HL-60 (cell line): Measurements from ENCODE around the gene MUC6.

Experiments used
- GABPA ChIP-seq: IDR thresholded peaks from 2 replicates; pipeline ENCODE4 v1.6.1; 2012; ENCODE audit warnings: low read depth
- TF ChIP-seq, protein P1 (sequence below): IDR thresholded peaks from one replicate; pipeline ENCODE4 v1.5.1; 2011; ENCODE audit warnings: low read length, control low read depth, inconsistent platforms; ENCODE audit not compliant: insufficient read depth

DNA sequence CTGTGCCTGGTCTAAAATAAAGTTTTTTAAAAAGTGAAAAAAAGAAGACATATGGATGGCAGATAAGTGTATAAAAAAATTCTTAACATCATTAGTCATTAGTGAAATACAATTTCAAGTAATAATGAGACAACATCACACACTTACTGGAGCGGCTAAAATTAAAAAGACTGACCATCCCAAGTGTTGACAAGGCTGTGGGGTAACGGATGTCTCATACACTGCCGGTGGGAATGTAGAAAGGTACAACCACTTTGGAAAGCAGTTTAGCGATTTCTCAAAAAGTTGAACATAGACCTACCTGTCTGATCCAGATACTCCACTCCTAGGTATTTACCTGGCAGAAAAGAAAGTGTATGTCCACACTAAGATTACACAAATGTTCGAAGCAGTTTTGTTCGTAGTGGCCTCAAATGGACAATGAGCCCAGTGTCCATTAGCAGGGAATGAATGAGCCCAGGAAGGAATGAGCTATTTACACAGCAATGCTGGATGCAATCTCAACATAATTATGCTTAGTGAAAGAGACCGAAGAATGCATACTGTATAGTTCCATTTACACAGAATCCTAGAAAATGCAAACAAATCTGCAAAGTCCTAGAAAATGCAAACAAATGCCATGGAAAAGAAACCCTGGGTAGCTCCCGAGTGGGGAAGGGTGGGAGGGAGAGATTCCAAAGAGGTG, 31.4 kb upstream of the MUC6 start:
- TF ChIP-seq, protein P1, sequence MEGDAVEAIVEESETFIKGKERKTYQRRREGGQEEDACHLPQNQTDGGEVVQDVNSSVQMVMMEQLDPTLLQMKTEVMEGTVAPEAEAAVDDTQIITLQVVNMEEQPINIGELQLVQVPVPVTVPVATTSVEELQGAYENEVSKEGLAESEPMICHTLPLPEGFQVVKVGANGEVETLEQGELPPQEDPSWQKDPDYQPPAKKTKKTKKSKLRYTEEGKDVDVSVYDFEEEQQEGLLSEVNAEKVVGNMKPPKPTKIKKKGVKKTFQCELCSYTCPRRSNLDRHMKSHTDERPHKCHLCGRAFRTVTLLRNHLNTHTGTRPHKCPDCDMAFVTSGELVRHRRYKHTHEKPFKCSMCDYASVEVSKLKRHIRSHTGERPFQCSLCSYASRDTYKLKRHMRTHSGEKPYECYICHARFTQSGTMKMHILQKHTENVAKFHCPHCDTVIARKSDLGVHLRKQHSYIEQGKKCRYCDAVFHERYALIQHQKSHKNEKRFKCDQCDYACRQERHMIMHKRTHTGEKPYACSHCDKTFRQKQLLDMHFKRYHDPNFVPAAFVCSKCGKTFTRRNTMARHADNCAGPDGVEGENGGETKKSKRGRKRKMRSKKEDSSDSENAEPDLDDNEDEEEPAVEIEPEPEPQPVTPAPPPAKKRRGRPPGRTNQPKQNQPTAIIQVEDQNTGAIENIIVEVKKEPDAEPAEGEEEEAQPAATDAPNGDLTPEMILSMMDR: no peak
- no peak for TF ChIP-seq GABPA
